ENCODE results near the gene ENPP5.

GRCh38 chr6:46129629-46130511, 40.9 kb downstream of the ENPP5 start, which contains the start of gene ENPP4:
- TF ChIP-seq CTCF (conservative IDR thresholded peaks at IDR 0.05; ENCODE audit: low read depth, low read length), result no peak
- no peak for TF ChIP-seq RFX5 (IDR thresholded peaks at IDR 0.05; ENCODE audit: low read depth, low read length)
- no peak for TF ChIP-seq SMC3 (IDR thresholded peaks at IDR 0.05; ENCODE audit: low read depth, low read length)
- TF ChIP-seq RAD21 (IDR thresholded peaks at IDR 0.05; ENCODE audit: low read length), result no peak
- no peak for TF ChIP-seq NFE2L2 (IDR thresholded peaks at IDR 0.05; ENCODE audit: low read depth, low read length)
- TF ChIP-seq POLR2A (IDR thresholded peaks at IDR 0.05; ENCODE audit: low read depth, low read length), result no peak
